Fibroblast of gingiva (primary cell): ENCODE results near the gene PHGDH.
A peak's percentile ranks its signal among the peaks of the same experiment; 100 is the strongest.
"Not testable (repeated sequence)": the region's sequence is repeated elsewhere in the genome, so short reads cannot be mapped to it uniquely, and the experiment has no call there.

Experiments used
- DNase-seq: peaks from one replicate; pipeline ENCODE4 v3.0.0-alpha.2; 2011; ENCODE audit warnings: low read depth

PHGDH gene

GRCh38 chr1:119697598-119697997 lies 14.1 kb upstream of the PHGDH start:
- DNase-seq = no peak

DNA sequence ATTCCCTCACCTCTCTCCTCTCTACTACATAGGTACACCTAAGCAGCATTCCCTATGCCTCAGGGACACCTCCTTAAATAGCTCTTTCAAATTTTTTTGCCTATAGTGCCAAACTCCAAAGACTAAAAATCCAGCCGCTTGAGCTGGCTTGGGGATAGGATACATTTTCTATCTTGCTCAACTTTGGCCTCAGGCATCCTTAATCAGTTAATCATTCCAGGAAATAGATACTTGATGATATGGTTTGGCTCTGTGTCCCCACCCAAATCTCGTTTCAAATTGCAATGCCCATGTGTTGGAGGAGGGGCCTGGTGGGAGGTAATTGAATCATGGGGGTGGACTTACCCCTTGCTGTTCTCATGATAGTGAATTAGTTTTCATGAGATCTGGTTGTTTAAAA lies 11.4 kb upstream of the PHGDH start:
- DNase-seq = no peak

DNA sequence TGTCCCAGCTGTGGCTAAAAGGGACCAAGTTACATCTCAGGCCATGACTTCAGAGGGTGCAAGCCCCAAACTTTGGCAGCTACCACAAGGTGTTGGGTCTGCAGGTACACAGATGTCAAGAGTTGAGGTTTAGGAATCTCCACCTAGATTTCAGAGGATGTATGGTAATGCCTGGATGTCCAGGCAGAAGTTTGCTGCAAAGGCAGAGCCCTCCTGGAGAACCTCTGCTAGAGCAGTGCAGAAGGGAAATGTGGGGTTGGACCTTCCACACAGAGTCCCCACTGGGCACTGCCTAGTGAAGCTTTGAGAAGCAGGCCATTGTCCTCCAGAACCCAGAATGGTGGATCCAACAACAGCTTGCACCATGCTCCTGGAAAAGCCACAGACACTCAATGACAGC lies 10.1 kb upstream of the PHGDH start:
- DNase-seq = no peak

DNA sequence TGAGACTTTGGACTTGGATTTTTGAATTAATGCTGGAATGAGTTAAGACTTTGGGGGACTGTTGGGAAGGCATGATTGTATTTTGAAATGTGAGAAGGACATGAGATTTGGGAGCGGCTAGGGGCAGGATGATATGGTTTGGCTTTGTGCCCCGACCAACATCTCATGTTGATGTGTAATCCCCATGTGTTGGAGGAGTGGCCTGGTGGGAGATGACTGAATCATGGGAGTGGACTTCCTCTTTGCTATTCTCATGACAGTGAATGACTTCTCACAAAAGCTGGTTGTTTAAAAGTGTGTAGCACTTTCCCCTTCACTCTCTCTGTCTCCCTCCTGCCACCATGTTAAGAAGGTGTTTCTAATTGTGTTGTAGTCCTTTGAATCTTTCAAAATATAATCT lies 9.3 kb upstream of the PHGDH start:
- no peak for DNase-seq

DNA sequence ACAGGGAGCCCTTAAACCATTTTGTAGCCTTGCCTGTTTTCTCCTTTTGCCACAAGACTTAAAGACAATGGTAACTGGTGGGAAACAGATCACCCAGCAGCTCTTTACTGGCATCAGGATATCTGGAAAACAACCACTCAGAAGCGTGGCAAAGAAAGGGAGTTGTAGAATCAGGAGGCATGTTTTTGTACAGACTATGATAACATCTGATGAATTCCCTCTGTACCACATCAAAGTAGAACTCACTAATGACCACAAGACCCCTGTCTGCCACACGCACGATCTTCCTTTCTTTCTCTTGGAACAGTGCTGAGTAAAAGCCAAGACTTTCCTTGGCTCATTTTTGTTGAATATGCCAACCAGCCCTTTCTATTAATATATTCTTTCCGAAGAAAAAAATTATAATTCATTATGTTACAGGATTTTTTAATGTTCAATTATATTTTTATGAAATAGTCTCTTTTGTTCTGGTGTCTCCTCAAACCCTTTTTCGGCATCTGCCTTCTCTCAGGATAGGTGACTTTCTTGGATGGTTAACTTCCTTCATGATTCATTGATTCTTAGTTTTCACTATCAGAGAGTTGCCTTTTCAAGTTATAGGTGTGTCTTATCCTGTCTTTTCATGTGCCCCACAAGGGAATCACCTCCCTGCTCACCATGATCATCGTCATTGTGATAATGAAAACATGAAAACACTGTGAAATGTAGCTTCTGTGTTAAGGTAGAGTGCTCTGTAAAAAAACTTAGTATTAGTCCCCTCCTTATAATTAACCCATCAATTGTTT lies 7.9 kb upstream of the PHGDH start:
- DNase-seq = no peak

DNA sequence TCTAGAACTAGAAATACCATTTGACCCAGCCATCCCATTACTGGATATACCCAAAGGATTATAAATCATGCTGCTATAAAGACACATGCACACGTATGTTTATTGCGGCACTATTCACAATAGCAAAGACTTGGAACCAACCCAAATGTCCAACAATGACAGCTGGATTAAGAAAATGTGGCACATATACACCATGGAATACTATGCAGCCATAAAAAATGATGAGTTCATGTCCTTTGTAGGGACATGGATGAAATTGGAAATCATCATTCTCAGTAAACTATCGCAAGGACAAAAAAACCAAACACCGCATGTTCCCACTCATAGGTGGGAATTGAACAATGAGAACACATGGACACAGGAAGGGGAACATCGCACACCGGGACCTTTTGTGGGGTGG lies 5.1 kb upstream of the PHGDH start:
- not testable (repeated sequence) for DNase-seq

- DNase-seq = not testable (repeated sequence)
Observed at GRCh38 chr1:119711356-119711803, 354 bp upstream of the PHGDH start.

DNA sequence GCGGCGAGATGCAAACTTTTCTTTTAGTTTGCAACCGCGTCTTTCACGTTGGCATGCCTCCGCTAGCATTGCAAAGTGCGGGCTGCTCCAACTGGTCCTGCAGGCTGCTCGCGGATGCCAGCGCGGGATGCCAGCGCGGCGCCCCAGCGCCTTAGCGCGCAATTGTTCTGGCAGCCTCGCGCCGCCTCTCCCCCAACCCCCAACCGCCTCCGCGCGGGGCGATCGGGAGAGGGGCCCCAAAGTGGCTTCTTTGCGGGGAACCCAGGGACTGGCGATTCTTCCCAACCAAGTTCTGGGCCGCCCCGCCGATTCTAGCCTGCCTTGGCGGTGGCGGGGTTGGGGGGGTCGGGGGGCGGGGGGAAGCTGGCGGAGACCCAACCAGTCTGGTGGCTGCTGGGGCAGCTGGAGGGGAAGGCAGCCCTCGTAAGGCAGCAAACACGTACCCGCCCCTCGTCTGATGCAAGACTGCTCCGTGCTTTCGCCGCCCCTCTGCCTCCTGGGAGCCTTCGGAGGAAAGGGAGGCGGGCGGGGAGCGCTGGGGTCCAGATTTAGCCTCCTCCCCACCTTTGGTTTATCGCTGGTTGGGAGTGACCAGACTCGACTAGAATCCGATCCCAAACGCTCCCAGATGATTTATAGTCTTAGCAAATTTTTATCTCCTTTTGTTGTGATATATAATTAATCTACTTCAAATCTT lies 756 bp downstream of the PHGDH start:
- DNase-seq = peak; percentile 89

- peak; percentile 6 for DNase-seq
Observed at GRCh38 chr1:119713039-119713748, 1.5 kb downstream of the PHGDH start.

- peak; percentile 63 for DNase-seq
Observed at GRCh38 chr1:119713749-119714456, 2.2 kb downstream of the PHGDH start.

DNA sequence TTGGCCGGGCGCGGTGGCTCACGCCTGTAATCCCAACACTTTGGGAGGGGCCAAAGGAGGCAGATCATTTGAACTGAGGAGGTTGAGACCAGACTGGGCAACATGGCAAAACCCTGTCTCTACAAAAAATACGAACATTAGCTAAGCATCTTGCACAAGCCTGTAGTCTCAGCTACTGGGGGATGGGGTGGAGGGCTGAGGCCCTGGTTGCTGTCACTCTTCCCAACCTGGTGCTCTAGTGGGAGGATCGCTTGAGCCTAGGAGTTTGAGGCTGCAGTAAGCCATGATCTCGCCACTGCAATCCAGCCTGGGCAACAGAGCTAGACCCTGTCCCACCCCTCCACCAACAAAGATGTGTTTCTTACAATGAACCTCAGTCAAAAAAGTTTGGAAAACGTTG lies 2.8 kb downstream of the PHGDH start:
- DNase-seq = peak; percentile 9

GRCh38 chr1:119715542-119715941 lies 3.8 kb downstream of the PHGDH start:
- DNase-seq = no peak

- no peak for DNase-seq
Observed at GRCh38 chr1:119718409-119718808, 6.7 kb downstream of the PHGDH start.

DNA sequence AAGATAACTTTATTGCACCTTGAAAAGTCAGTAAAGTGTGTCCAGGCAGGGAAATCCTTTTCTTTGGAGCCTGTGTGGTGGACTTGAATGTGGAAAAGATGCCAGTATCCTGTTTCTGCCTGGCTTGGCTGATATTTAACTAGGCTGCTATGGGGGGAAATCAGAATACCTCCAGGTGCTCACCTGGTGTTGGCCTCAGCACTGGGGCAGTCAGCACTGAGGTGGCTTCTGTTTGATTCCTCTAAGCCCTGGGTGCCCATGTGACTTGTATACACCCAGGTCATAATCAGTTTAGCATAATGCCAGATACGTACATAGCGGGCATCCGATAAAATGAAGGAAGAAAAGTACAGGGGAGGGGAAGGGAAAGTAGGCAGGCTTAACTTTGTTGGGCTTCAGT lies 7.2 kb downstream of the PHGDH start:
- no peak for DNase-seq

GRCh38 chr1:119720866-119721440 lies 9.2 kb downstream of the PHGDH start:
- no peak for DNase-seq

DNA sequence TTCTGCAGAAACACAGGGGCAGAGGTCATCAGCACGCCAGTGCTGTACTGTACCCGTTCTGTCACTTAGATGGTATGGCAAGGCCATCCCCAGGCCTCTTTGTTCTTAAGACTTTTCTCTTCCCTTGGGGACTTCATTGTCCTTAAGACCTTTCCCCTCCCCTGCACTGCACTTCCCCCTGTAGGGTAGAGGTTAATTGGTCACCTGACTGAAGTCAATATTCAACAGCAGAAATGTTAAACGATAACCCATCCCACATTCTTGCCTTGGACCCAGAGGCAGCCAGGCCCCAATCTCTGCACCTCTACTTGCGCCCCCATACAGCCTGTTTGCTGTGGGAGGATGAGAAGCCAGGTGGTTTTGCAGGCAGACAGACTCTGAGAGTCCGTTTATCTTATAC lies 10.2 kb downstream of the PHGDH start:
- no peak for DNase-seq

- no peak for DNase-seq
Observed at GRCh38 chr1:119724611-119725218, 13.0 kb downstream of the PHGDH start.

GRCh38 chr1:119725626-119726025 lies 13.9 kb downstream of the PHGDH start:
- DNase-seq = no peak

DNA sequence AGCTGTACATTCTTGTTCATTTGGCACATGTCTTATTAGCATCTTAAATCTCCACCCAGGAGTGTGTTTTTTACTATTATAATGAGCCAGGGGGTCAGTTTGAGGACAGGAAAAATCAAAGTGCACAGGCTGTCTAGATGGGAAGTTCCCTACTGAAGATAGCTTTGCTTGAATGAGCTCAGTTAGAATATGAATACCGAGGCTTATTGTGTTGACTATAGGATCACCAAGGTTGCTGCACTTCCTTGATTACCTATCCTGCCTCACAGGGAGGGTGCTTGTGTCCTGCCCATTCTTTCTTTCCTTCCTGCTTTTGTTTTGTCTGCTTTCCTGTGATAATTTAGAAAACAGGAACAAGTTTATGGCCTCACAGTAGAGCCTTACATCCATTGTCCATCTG lies 16.3 kb downstream of the PHGDH start:
- no peak for DNase-seq

DNA sequence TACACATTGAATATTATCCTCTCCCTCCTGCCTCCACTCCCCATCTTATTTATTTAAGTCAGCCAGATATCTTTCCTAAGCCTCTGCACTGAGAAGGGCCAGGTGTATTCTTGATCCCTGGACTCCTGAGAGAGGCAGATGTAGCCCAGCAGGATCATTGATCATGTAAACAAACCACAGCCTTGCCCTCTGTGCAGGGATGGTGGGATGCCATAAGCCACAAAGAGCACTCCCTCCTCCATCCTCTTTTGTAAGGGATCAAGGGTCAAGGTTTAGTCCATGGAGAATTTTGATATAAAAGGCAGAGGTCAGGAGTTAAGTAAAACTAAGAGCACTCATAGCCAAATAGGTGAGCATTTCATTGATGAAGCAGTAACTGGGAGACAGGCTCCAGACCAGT lies 17.3 kb downstream of the PHGDH start:
- no peak for DNase-seq

DNA sequence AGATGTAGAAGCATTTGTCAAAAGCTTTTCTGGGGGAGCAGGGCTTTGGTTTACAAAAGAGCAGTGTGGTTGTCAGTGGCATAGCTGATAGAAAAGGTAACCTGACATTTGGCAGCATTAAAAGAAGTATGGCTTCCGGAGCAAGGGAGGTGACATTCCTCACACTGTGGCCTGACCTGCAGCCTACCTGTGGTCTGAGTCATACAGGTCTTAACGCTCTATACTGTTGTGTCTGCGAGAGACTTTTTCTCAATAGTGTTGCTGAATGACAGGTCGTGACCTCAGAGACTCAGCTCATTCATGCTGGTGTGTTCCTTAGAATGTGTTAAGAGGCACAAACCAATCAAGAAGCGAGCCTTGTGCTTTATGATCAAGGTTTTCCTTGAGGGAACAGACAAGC lies 19.3 kb downstream of the PHGDH start:
- no peak for DNase-seq
